Kidney epithelial cell (primary cell): Measurements from ENCODE around the gene UGGT1. TPM values are rescaled to one million over a fixed set of nuclear protein-coding genes. Genes with fewer than 3 reads are reported as not detected.
A peak's percentile ranks its signal among the peaks of the same experiment; 100 is the strongest.

Experiments
- DNase-seq: peaks from one replicate; pipeline ENCODE4 v3.0.0-alpha.2; 2010; ENCODE audit warnings: low read depth
- H3K27me3 ChIP-seq: 2 replicates; pipeline ENCODE4 v1.6.0; 2011; ENCODE audit warnings: low read length; ENCODE audit not compliant: control insufficient read depth, insufficient read depth
- H3K36me3 ChIP-seq: 2 replicates; pipeline ENCODE4 v1.5.1; 2011; ENCODE audit warnings: low read length; ENCODE audit not compliant: control insufficient read depth, insufficient read depth
- H3K4me3 ChIP-seq: 2 replicates; pipeline ENCODE4 v1.5.1; 2011; ENCODE audit warnings: low read depth, mild to moderate bottlenecking, control low read depth, low read length
- total RNA-seq: library from RNA; depleted of rRNA; stranded (reverse); fragments of >200 nt; gene quantifications from 2 replicates; pipeline ENCODE4 v1.2.3, GENCODE V29; 2015
- TF ChIP-seq, protein P1 (sequence below): IDR thresholded peaks from 2 replicates; pipeline ENCODE4 v1.5.1; 2011; ENCODE audit warnings: mild to moderate bottlenecking, moderate library complexity, low read length, control low read depth, inconsistent platforms; ENCODE audit not compliant: insufficient read depth, poor library complexity, severe bottlenecking

The UGGT1 gene
- total RNA-seq, 1 donor from 2014 or later, result 67.8 TPM

- Histone ChIP-seq H3K36me3 (no peaks in the 10 kb centered on the region), H3K4me3 (peak overlapping the region; percentile 68), H3K27me3 (no peaks in the 10 kb centered on the region)
- TF ChIP-seq, protein P1, sequence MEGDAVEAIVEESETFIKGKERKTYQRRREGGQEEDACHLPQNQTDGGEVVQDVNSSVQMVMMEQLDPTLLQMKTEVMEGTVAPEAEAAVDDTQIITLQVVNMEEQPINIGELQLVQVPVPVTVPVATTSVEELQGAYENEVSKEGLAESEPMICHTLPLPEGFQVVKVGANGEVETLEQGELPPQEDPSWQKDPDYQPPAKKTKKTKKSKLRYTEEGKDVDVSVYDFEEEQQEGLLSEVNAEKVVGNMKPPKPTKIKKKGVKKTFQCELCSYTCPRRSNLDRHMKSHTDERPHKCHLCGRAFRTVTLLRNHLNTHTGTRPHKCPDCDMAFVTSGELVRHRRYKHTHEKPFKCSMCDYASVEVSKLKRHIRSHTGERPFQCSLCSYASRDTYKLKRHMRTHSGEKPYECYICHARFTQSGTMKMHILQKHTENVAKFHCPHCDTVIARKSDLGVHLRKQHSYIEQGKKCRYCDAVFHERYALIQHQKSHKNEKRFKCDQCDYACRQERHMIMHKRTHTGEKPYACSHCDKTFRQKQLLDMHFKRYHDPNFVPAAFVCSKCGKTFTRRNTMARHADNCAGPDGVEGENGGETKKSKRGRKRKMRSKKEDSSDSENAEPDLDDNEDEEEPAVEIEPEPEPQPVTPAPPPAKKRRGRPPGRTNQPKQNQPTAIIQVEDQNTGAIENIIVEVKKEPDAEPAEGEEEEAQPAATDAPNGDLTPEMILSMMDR, result peak; percentile 94
- DNase-seq, result peak; percentile 26
These were observed 142.2 kb downstream of the UGGT1 start for GRCh38 chr2:128232965-128233789.

- Histone ChIP-seq H3K4me3 (no peak overlapping the region), H3K36me3 (no peaks in the 10 kb centered on the region), H3K27me3 (no peaks in the 10 kb centered on the region)
- DNase-seq, result no peak
- TF ChIP-seq, protein P1, result no peak
These were observed 142.9 kb downstream of the UGGT1 start for GRCh38 chr2:128233790-128234395.

DNA sequence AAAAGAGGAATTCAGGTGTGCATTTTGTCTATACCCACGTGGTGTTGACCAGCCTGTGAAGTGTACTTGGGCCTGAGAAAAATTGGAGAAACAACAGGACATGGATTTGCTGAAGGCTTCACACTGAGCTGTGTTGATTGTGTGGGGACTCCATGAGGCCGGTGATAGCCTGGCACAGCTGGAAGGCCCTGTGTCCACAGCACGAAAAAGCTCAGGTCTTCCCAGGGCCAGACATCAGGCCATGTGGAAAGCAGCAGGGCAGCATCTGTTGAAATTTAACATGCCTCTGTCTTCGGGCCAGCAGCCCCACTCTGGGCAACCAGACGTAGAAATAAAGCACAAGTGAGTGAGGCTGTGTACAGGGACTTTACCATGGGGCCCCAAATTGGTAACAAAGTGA, 143.6 kb downstream of the UGGT1 start:
- H3K36me3 ChIP-seq, result no peaks in the 10 kb centered on the region
- no peaks in the 10 kb centered on the region for H3K27me3 ChIP-seq
- TF ChIP-seq, protein P1, result no peak
- DNase-seq, result no peak
- H3K4me3 ChIP-seq, result no peak overlapping the region

DNA sequence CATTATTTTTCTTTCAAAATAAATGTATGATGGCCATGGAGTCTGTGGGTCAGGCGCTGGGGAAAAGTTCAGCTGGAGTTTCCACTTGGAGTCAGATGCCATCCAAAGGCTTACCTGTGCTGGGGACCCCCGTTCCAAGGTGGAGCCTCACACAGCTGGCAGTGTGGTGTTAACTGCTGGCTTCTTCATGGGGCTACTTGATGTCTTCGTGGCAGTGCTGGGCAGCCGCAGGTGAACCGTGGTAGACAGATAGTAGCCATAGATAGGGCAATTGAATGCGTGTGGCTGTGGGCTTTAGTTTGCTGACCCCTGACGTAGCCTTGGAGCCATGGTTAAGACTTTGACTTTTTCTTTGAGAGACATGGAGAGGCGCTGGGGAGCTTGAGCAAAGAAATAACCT, 144.6 kb downstream of the UGGT1 start:
- Histone ChIP-seq H3K27me3 (no peaks in the 10 kb centered on the region), H3K36me3 (no peaks in the 10 kb centered on the region), H3K4me3 (no peak overlapping the region)
- TF ChIP-seq, protein P1, result no peak
- DNase-seq, result no peak

- peak; percentile 16 for DNase-seq
- H3K4me3 ChIP-seq, result no peak overlapping the region
- TF ChIP-seq, protein P1, result no peak
These were observed 145.6 kb downstream of the UGGT1 start for GRCh38 chr2:128236491-128237035.

More at GRCh38 chr2:128236491-128237035, 145.6 kb downstream of the UGGT1 start:
- no peaks in the 10 kb centered on the region for H3K27me3 ChIP-seq
- H3K36me3 ChIP-seq, result no peaks in the 10 kb centered on the region
